Measurements from ENCODE around the gene SPDL1. TPM values are rescaled to one million over a fixed set of nuclear protein-coding genes. Genes with fewer than 3 reads are reported as not detected.
A peak's percentile ranks its signal among the peaks of the same experiment; 100 is the strongest.

Gene SPDL1
- total and polyA plus RNA-seq, 8 donors = 4.8 to 140 (median 6.2) TPM

DNA sequence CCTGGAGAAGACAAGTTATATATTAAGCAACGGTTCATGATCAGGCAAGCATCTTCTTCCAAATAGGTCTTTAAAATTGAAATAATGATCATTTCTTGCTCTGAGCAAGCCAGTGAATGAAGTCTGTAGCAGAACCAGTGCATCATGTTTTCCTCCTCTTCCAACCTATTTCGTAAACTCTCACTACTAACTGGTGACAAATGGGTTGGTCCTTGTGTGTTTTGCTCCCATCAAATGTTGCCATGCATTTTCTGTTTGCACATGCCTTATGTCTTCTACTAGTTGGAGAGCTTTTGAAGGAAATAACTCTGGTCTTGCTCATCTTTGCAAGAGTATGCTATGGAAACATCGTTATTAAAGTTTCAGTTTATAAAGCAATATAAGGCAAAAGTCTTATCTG, 37.2 kb upstream of the SPDL1 start:
- TF ChIP-seq POLR2A (IDR thresholded peaks at IDR 0.05) = no peak
- TF ChIP-seq, protein P1, sequence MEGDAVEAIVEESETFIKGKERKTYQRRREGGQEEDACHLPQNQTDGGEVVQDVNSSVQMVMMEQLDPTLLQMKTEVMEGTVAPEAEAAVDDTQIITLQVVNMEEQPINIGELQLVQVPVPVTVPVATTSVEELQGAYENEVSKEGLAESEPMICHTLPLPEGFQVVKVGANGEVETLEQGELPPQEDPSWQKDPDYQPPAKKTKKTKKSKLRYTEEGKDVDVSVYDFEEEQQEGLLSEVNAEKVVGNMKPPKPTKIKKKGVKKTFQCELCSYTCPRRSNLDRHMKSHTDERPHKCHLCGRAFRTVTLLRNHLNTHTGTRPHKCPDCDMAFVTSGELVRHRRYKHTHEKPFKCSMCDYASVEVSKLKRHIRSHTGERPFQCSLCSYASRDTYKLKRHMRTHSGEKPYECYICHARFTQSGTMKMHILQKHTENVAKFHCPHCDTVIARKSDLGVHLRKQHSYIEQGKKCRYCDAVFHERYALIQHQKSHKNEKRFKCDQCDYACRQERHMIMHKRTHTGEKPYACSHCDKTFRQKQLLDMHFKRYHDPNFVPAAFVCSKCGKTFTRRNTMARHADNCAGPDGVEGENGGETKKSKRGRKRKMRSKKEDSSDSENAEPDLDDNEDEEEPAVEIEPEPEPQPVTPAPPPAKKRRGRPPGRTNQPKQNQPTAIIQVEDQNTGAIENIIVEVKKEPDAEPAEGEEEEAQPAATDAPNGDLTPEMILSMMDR (IDR thresholded peaks at IDR 0.05) = no peak
- no peak for TF ChIP-seq EP300 (IDR thresholded peaks at IDR 0.05)
- no peak for TF ChIP-seq POLR2AphosphoS5 (IDR thresholded peaks at IDR 0.05)
- 86 to 91% (median 89%) methylated on average over 3 of the region's 3 CpGs for WGBS, 5 donors
- intact Hi-C loops (cut with DNase I; ENCODE audit: low total_unique reads) = loop anchor here (10.0 kb wide), 1 partner anchor 562 kb away; no protein-coding TSS in a partner anchor

GRCh38 chr5:169547508-169547907, 36.1 kb upstream of the SPDL1 start:
- peak in 1 of 2 donors; percentile 21 for DNase-seq
- Histone ChIP-seq H3K27ac (no peak overlapping the region), H3K9me3 (no peaks in the 10 kb centered on the region), H3K4me1 (no peaks in the 10 kb centered on the region), H3K36me3 (no peaks in the 10 kb centered on the region), H3K27me3 (peaks cover 0 to 20% (median 0%) of the 10 kb centered on the region in 3 donors), H3K4me3 (no peak overlapping the region)
- TF ChIP-seq EP300 (IDR thresholded peaks at IDR 0.05) = no peak
- TF ChIP-seq, protein P1 (IDR thresholded peaks at IDR 0.05) = no peak
- no peak for TF ChIP-seq POLR2AphosphoS5 (IDR thresholded peaks at IDR 0.05)
- TF ChIP-seq POLR2A (IDR thresholded peaks at IDR 0.05) = no peak
- 41 to 61% (median 50%) methylated on average over 3 of the region's 3 CpGs for WGBS, 5 donors
- intact Hi-C loops (cut with DNase I; ENCODE audit: low total_unique reads) = loop anchor here (10.0 kb wide), 1 partner anchor 563 kb away; no protein-coding TSS in a partner anchor

More for the DNA sequence above, 37.2 kb upstream of the SPDL1 start:
- H3K27ac ChIP-seq = no peak overlapping the region
- H3K4me3 ChIP-seq = no peak overlapping the region
- peaks cover 0 to 7% (median 2%) of the 10 kb centered on the region in 4 donors for H3K9me3 ChIP-seq
- H3K4me1 ChIP-seq = no peaks in the 10 kb centered on the region
- H3K36me3 ChIP-seq = no peaks in the 10 kb centered on the region
- DNase-seq = no peak
- H3K27me3 ChIP-seq = peaks cover 0 to 12% (median 0%) of the 10 kb centered on the region in 3 donors

DNA sequence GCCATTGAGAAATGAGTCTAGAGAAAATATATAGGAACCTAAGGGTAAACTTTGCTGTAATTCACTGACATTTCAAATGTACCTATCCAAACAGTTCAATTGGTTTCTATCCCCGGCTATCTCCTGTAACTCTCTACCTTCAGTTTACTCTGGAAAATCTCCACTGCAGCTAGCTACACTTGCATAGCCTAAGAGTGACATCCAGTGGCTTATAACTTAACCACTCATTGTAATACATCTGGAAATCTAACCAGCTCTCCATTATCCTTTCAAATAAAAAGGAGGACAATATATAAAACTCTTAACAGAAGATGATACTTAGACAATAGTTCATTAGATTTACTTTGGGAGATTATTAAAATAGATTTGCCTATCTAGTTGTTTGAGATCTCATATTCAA, 35.3 kb upstream of the SPDL1 start:
- Histone ChIP-seq H3K4me1 (no peaks in the 10 kb centered on the region), H3K27ac (no peak overlapping the region), H3K4me3 (no peak overlapping the region), H3K36me3 (no peaks in the 10 kb centered on the region), H3K9me3 (no peaks in the 10 kb centered on the region), H3K27me3 (peaks cover 0 to 20% (median 0%) of the 10 kb centered on the region in 3 donors)
- intact Hi-C loops (cut with DNase I; ENCODE audit: low total_unique reads) = loop anchor here (10.0 kb wide), 1 partner anchor 564 kb away; no protein-coding TSS in a partner anchor
- TF ChIP-seq EP300 (IDR thresholded peaks at IDR 0.05) = no peak
- TF ChIP-seq POLR2AphosphoS5 (IDR thresholded peaks at IDR 0.05) = no peak
- TF ChIP-seq POLR2A (IDR thresholded peaks at IDR 0.05) = no peak
- TF ChIP-seq, protein P1 (IDR thresholded peaks at IDR 0.05) = peak in 3 of 7 experiments; percentile 10 to 30 (median 15)
- 0 to 28% (median 18%) methylated on average over 1 of the region's 1 CpG for WGBS, 5 donors
- peak in 1 of 2 donors; percentile 66 for DNase-seq

GRCh38 chr5:169549453-169550100, 34.0 kb upstream of the SPDL1 start:
- no peaks in the 10 kb centered on the region for H3K36me3 ChIP-seq
- H3K9me3 ChIP-seq = no peaks in the 10 kb centered on the region
- WGBS, 5 donors = 36 to 53% (median 44%) methylated on average over 1 of the region's 1 CpG
- H3K27me3 ChIP-seq = peaks cover 0 to 20% (median 0%) of the 10 kb centered on the region in 3 donors
- no peak overlapping the region for H3K27ac ChIP-seq
- TF ChIP-seq EP300 (IDR thresholded peaks at IDR 0.05) (no peak), POLR2AphosphoS5 (IDR thresholded peaks at IDR 0.05) (no peak), POLR2A (IDR thresholded peaks at IDR 0.05) (no peak)
- TF ChIP-seq, protein P1 (IDR thresholded peaks at IDR 0.05) = no peak
- no peaks in the 10 kb centered on the region for H3K4me1 ChIP-seq
- intact Hi-C loops (cut with DNase I; ENCODE audit: low total_unique reads) = loop anchor here (10.0 kb wide), 1 partner anchor 565 kb away; no protein-coding TSS in a partner anchor
- DNase-seq = no peak
- H3K4me3 ChIP-seq = no peak overlapping the region

Data from stomach (tissue), 9 donors.